C4-2B (cell line): Measurements from ENCODE around the gene NAPA.

Source experiments
- ZFX ChIP-seq: fragments of 450-650 bp; IDR thresholded peaks from 2 replicates; pipeline ENCODE4 v1.6.1; 2017
- TF ChIP-seq, protein P1 (sequence below): fragments of 450-650 bp; conservative IDR thresholded peaks from 2 replicates; pipeline ENCODE4 v1.5.1; 2017; ENCODE audit warnings: mild to moderate bottlenecking

DNA sequence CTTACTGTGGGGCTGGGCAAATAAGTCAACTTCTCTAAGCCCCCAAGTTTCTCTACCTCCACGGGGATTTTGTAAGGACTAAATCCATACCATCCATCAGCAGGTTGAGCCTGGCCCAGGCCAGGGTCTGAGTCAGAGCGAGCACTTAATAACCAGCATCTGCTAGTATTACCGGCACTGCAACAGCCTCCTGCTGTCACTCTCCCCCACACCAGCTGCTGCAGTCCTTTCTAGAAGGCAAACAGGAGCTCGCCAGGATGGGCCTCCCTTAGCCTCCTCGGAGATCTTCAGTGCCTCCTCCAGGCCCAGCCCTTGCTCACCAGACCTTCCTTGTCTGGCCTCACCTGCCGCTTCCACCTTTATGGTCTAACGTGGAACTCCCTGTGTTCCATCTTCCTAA lies 3.2 kb downstream of the NAPA start:
- TF ChIP-seq, protein P1, sequence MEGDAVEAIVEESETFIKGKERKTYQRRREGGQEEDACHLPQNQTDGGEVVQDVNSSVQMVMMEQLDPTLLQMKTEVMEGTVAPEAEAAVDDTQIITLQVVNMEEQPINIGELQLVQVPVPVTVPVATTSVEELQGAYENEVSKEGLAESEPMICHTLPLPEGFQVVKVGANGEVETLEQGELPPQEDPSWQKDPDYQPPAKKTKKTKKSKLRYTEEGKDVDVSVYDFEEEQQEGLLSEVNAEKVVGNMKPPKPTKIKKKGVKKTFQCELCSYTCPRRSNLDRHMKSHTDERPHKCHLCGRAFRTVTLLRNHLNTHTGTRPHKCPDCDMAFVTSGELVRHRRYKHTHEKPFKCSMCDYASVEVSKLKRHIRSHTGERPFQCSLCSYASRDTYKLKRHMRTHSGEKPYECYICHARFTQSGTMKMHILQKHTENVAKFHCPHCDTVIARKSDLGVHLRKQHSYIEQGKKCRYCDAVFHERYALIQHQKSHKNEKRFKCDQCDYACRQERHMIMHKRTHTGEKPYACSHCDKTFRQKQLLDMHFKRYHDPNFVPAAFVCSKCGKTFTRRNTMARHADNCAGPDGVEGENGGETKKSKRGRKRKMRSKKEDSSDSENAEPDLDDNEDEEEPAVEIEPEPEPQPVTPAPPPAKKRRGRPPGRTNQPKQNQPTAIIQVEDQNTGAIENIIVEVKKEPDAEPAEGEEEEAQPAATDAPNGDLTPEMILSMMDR: no peak
- no peak for TF ChIP-seq ZFX
